Ishikawa (cell line): ENCODE measurements around the gene APOF.

Source experiments
- CEBPB ChIP-seq: IDR thresholded peaks from 2 replicates; pipeline ENCODE4 v1.6.1; 2012
- CREB1 ChIP-seq: IDR thresholded peaks from 2 replicates; pipeline ENCODE4 v1.6.1; 2012; ENCODE audit warnings: low read depth
- EGR1 ChIP-seq: IDR thresholded peaks from 2 replicates; pipeline ENCODE4 v1.6.1; 2012
- EP300 ChIP-seq: IDR thresholded peaks from 2 replicates; pipeline ENCODE4 v1.6.1; 2012; ENCODE audit warnings: borderline replicate concordance
- FOXM1 ChIP-seq: IDR thresholded peaks from 2 replicates; pipeline ENCODE4 v1.6.1; 2012; ENCODE audit warnings: low read depth, borderline replicate concordance
- MAX ChIP-seq: IDR thresholded peaks from 2 replicates; pipeline ENCODE4 v1.6.1; 2012
- NFIC ChIP-seq: IDR thresholded peaks from 2 replicates; pipeline ENCODE4 v1.6.1; 2012
- RAD21 ChIP-seq: IDR thresholded peaks from 2 replicates; pipeline ENCODE4 v1.6.1; 2012; ENCODE audit warnings: low read depth
- REST ChIP-seq: IDR thresholded peaks from 2 replicates; pipeline ENCODE4 v1.6.1; 2012; ENCODE audit warnings: low read depth, mild to moderate bottlenecking
- TAF1 ChIP-seq: IDR thresholded peaks from 2 replicates; pipeline ENCODE4 v1.6.1; 2012; ENCODE audit warnings: low read depth, mild to moderate bottlenecking
- TCF12 ChIP-seq: IDR thresholded peaks from 2 replicates; pipeline ENCODE4 v1.6.1; 2012; ENCODE audit warnings: low read depth
- TEAD4 ChIP-seq: IDR thresholded peaks from 2 replicates; pipeline ENCODE4 v1.6.1; 2012
- USF1 ChIP-seq: IDR thresholded peaks from 2 replicates; pipeline ENCODE4 v1.6.1; 2012
- YY1 ChIP-seq: IDR thresholded peaks from 2 replicates; pipeline ENCODE4 v1.6.1; 2012; ENCODE audit warnings: low read depth
- ZBTB7A ChIP-seq: IDR thresholded peaks from 2 replicates; pipeline ENCODE4 v1.6.1; 2012; ENCODE audit warnings: low read depth

The APOF gene

GRCh38 chr12:56361487-56362129, 1.0 kb downstream of the APOF start:
- TF ChIP-seq RAD21 (no peak), TEAD4 (no peak), CREB1 (no peak), EP300 (no peak), ZBTB7A (no peak), CEBPB (no peak), TAF1 (no peak)

GRCh38 chr12:56359851-56360767, 2.5 kb downstream of the APOF start, which contains the start of gene STAT2:
TSS of gene STAT2 (minus strand) at chr12:56360107. CDS start at chr12:56356571, 3,536 bp downstream.
- peak; percentile 10 for TF ChIP-seq USF1
- no peak; the same call in 1 of the 2 replicates for TF ChIP-seq RAD21
- no peak for TF ChIP-seq FOXM1
- peak; percentile 77 for TF ChIP-seq TCF12
- TF ChIP-seq TEAD4, result peak; percentile 83
- TF ChIP-seq EGR1, result peak; percentile 4; the same call in 1 of the 2 replicates
- TF ChIP-seq CEBPB, result no peak
- TF ChIP-seq EP300, result peak; percentile 60
- TF ChIP-seq ZBTB7A, result peak; percentile 47; the same call in 1 of the 2 replicates
- peak; percentile 66 for TF ChIP-seq CREB1
- no peak; the same call in 1 of the 2 replicates for TF ChIP-seq NFIC
- peak; percentile 88 for TF ChIP-seq MAX
- TF ChIP-seq REST, result no peak
- TF ChIP-seq YY1, result peak; percentile 29
- TF ChIP-seq TAF1, result peak; percentile 64

GRCh38 chr12:56358836-56359532, 3.7 kb downstream of the APOF start:
- TF ChIP-seq CREB1 (no peak), ZBTB7A (no peak), MAX (no peak), TEAD4 (no peak), TAF1 (no peak), EGR1 (no peak), TCF12 (no peak), RAD21 (no peak), NFIC (no peak), CEBPB (no peak), REST (no peak), YY1 (no peak), USF1 (no peak), EP300 (no peak), FOXM1 (no peak)

GRCh38 chr12:56351325-56351724, 11.3 kb downstream of the APOF start:
- TF ChIP-seq MAX (no peak), YY1 (no peak), EGR1 (no peak), CREB1 (no peak), EP300 (no peak), FOXM1 (no peak), TAF1 (no peak), REST (no peak), TEAD4 (no peak), ZBTB7A (no peak), NFIC (no peak), TCF12 (no peak), CEBPB (no peak), RAD21 (no peak), USF1 (no peak)
